HG02763 (cell line): ENCODE data around the gene CIZ1.

ENCODE experiments used
- ATAC-seq: cut with Tn5 transposase; IDR thresholded peaks from one replicate; pipeline ENCODE4 v1.9.1; 2021; ENCODE audit warnings: mild to moderate bottlenecking, moderate library complexity; ENCODE audit not compliant: unreplicated experiment

CIZ1 gene

DNA sequence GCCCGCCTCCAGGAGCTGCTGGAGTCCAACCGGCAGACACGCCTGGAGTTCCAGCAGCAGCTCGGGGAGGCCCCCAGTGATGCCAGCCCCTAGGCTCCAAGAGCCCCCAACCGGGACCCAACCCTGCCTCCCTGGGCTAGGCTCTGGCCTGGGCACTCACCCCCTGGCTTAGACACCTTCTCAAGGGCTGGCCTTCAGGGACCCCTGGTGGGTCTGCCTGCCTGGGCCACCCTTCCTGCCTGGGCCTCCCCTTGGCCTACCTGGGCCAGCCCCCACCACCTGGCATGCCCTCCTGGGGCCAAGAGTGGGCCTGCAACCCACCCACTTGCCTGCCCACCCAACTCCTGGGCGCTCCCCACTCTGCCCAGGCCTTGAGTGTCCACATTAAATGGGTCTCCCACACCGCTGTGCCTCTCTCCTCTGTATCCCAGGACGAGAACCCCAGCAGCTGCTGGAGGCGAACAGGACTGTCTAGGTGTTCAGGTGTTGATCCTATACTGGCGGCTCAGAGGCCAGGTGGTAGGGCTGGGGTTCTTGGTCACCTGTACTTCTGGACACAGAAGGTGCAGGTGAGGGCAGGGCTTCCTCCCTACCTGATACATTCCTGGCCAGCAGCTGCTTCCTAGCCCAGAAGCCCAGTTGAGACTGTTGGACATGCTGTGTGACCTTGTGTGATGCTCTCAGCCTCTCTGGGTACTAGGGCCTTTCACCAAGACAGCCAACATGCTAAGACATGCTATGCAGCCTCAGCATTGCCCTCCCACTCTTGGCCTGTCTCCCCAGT is 27.7 kb downstream of the CIZ1 start:
- ATAC-seq: no peak

DNA sequence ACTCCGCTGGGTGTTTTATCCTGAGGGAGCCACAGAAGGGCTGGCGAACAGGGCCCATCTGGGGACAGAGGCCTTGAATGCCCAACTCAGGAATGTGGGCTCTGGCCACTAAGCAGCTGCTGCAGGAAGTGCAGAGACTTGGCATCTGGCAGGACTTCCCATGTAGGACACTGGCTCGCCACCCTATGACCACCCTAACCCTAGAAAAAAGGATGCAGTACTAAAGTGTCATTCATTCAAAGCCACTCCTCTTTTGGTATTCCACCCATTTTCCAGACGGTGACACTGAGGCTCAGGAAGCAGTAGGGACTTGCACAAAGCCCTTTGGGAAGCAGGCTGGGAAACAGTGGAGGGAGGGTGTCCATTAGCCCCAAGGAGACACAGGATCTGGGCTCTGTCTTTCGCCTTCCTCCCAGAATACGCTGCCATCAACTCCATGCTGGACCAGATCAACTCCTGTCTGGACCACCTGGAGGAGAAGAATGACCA is 28.3 kb downstream of the CIZ1 start:
- ATAC-seq: no peak

DNA sequence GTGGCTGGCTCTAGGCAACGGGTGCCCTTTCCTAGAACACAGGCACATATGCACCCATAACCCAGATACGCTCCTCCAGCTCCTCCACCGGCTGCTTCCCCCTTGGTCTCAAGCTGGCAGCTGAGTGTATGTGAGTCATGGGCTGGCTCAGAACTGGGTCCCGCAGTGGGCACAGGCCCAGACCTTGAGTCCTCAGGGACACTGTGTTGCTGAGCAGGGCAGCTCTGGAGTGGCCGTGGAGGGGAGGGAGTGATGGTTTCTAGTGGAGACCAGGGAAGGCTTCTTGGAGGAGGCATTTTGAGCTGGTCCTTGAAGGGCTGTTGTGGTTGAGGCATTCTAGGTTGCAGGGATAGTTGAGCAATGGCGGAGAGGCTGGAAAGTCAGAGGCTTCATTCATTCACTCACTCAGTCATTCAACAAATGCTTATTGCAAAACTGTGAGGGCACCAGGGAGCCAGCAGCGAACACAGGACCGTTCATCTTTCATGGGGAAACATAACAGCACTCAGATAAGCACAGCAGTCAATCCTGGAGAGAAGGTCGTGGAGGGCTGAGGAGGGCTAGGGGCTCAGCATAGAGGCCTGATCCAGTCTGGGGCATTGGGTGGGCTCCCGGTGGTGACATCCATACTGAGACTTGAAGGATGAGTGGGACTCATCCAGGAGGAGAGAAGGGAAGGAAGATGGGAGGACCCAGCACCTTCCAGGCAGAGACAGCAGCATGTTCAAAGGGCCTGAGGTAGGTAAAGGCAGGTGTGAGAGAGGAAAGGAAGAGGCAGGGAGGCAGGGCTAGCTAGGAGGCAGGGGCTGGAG is 29.0 kb downstream of the CIZ1 start:
- ATAC-seq: no peak

DNA sequence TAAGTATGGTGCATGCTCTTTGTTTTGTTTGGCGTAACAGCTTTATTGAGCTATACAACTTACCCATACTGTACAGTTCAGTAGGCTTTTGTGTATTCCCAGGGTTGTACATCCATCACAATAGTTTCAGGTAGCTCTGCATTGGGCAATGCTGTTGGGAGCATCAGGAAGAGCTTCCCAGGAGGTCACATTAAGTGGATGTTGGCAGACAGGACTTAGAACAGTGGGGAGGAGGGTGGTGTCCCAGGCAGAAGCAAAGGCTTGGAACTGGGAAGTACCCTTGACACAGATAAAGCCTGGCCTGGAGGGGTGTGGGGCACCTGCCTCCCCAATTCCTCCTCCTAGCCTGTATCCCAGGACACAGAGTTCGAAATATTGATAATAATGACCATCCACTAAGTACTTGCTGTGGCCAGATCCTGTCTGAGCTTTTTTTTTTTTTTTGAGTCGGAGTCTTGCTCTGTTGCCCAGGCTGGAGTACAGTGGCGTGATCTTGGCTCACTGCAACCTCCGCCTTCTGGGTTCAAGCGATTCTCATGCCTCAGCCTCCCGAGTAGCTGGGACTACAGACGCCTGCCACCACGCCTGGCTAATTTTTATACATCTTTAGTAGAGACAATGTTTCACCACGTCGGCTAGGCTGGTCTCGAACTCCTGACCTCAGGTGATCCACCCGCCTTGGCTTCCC is 30.0 kb downstream of the CIZ1 start:
- ATAC-seq: no peak

DNA sequence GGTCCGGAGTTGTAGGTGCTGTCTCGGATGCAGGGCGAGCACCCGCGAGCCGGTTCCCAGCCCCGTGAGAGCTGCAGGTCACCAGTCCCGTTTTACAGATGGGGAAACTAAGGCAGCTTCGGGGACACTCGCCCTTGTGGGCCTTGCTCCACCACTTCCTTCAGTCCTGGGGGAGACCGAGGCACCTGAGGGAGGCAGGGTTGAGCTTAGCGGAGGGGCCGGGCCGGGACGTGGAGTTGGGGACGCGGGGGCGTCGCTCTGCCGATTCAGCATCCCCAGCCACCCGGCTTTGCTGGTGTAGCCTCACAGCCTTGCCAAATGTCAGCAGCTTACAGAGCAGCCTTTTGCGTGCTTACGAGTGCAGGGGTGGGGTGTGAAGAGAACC is 30.8 kb downstream of the CIZ1 start:
- no peak for ATAC-seq

DNA sequence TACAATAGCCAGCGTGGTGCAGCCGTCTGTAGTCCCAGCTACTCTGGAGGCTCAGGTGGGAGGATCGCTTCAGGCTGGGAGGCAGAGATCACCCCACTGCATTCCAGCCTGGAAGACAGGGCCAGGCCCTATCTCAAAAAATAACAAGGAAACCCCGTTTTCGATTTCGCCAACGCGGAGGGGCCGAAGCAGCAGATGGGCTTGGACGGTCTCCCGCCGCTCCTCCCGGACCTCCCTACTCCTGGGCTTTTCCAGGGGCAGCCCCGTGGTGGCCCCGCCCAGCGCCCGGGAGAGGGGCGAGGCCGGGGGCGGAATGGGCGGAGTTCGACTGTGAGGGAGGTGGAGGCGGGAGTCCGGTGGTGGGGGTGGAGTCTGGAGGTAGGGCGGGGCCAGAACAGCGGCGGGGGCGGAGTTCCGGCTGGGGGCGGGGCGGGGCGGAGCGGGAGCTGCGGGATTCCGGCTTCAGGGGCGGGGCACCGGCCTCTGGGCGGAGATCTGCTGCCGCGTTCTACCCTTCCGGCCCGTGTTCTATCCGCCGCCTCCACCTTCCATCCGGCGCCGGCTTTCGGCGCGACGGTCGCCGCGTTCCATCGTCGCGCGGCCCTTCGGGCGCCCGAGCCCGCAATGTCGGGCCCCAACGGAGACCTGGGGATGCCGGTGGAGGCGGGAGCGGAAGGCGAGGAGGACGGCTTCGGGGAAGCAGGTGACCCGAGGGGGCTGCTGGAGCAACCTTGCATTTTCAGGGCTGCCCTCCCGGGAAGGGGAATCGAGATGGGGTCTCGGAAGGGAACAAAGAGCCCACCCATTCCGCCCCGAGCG is 31.4 kb downstream of the CIZ1 start, which contains the start of gene BBLN:
Gene BBLN (plus strand): TSS at position 482 of the 819 bp plus-strand sequence. CDS start 143 bp downstream, at position 625.
- ATAC-seq: peak; percentile 79

DNA sequence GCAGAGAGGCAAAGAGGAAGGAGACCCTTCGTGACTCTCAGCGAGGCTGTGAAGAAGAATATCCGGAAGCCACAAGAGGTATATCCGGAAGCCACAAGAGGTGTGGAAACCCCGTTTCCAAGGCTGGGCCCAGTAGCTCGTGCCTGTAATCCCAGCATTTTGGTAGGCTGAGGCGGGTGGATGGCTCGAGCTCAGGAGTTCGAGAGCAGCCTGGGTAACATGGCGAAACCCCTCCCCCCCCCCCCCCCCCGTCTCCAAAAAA is 31.9 kb downstream of the CIZ1 start:
- ATAC-seq: no peak

DNA sequence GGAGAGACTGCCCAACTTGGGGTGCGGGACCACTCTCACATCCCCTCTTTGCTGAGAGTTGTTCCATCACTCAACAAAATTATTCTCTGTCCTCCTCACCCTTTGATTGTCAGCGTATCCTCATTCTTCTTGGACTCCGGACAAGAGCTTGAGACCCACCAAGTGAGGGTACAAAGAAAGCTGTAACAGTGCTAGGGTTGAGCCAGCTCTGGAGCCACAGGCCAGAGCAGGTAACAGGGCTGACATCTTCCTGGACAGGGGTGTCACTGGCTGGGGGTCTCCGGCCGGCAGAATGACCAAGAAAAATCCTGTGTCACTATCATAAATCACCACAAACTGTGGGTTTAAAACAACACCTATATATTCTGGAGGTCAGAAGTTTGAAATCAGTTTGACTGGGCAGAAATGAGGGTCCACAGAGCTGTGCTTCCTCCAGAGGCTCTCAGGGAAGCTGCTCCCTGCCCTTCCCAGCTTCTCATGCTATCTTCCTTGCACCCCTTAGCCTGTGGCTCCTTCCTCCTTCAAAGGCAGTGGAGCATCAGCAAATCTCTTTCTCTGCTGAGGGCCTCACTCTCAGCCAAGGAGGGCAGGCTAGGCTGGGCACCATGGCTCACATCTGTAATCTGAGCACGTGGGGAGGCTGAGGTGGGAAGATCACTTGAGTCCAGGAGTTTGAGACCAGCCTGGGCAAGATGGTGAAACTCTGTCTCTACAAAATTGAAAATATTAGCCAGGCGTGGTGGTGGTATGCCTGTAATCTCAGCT is 35.5 kb downstream of the CIZ1 start:
- no peak for ATAC-seq

DNA sequence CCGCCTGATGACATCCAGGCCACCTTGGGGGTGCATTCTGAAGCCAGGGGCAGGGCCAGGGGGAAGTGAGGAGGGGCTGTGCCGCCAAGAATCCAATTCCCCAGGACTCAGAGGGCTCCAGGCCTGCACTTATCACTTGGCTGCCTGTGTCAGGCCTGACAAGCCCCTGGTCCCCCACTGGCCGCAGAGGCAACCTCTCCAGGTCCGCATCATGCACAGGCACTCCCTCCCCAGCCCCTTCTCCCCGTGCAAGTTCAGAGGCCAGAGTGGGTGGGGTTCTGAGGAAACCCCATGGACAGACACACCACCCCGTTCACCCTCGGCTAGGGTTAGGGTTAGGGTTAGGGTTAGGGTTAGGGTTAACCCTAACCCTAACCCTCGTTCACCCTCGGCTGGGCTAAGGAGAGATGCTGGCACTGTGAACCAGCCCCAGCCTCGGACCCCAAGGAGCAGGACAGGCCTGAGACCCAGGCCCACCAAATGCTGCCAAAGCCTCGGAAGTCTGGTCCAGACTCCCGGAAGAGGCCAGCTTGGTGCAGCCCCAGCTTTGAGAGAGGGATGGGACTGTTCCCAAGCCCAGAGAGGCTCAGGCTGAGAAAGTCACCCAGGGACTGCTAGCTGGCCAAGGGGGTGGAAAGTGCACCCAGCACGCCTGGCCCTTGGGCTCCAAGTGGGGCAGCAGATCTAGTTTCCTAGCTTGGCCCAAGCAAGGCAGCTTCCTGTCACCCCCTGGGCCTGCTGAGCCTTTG is 37.3 kb downstream of the CIZ1 start:
- ATAC-seq: no peak

DNA sequence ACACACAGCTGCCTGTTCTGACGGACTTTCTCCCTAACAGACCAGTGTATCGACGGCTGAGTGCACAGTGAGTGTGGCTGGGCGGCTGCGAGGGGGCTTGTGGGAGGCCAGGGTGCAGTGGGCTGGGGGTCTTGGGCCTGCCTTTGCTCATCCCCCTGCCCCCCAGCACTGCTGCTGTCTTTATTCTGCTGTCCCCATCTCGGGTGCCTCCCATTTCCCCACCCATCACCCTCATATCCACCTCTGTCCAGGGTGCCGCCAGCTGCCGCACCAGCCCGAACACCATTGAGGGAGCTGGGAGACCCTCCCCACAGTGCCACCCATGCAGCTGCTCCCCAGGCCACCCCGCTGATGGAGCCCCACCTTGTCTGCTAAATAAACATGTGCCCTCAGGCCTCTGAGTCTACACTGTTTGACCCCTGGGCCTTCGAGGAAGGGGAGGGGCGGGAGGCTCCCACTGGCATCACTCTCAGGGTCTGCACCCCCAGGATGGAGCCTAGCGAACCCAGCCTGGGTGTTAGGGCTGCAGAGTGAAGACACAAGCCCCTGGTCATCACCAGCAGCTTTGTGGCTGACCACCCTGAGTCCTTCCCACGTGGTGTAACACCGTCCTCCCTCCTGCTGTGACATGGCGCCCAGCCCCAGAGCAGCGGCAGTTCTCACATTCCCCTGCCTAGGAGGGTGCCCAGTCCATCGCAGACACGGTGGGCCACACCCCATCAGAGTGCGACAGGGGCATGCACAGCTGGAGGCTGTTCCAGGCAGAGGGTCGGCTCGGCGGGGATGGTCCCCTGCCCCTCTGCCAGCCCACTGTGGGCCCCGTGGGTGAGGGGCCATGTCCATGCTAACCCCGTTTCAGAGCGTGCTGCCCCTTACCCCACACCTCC is 38.1 kb downstream of the CIZ1 start:
- no peak for ATAC-seq

DNA sequence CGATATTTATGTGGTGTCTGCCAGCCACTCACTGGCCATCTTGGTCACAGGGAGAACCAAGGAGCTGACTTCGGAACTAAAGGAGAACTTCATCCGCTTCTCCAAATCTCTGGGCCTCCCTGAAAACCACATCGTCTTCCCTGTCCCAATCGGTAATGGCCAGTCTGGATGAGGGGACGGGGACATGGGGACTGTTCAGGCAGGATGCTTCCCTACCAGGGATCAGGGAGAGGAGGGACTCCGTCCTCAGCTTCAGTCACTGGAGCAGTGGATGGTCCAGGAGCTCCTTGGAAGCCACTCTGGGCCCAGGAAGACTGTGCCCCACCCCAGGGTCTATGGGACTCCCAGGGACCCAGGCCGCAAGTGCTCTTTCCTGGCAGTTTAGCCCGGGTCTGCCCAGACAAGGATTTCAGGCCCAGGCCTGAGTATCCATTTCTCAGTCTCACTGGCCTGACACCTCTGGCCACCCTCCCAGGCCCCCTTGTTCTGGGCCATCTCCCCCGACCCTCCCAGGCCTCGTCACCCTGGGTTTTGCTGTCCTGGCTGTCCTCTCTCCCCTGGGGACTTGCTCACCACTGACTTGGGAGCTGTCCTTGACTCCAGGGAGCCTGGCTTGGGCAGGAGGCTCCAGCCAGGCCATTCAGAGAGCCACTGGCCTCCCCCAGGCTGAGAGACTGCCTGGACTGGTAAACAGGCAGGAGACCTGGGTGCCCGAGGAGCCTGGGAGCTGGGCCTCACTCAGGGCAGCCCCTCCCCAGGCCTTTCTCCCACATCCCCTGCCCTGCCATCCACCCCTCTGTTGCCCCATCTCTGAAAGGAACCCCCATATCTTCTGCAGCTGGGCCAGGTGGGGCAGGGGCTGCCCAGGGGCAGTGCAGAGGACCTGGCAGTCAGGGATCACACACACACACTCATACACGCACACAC is 39.0 kb downstream of the CIZ1 start:
- no peak for ATAC-seq

DNA sequence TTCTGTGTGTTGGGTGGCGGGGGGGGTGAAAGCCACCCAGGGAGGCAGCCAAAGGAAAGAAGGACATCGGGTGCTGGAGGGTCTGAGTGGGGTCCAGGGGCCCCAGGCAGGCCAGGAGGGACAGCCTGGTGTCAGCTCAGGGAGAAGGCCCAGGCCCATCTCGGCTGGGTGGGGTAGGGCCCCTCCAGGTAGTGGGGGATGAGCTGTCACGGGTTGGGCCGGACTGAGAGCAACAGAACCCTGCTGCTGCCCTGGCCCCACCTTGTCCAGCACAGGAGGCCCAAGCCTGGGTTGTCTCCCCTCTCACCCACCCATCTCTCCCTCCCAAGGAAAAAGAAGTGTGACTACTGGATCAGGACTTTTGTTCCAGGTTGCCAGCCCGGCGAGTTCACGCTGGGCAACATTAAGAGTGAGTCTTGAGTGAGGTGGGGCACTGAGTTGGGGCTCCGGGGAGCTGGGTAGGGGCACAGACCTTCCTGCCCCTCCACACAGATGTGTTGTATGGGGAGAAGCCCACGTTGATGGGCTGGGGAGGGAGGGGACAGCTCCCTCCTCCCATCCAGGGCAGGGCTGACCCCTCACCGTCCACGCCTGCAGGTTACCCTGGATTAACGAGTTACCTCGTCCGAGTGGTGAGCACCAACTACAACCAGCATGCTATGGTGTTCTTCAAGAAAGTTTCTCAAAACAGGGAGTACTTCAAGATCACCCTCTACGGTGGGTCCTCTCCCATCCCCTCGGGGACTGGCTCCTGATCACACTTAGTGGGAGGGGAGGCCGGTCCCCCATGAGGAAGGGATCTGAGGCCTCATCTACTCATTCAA is 39.9 kb downstream of the CIZ1 start:
- no peak for ATAC-seq

DNA sequence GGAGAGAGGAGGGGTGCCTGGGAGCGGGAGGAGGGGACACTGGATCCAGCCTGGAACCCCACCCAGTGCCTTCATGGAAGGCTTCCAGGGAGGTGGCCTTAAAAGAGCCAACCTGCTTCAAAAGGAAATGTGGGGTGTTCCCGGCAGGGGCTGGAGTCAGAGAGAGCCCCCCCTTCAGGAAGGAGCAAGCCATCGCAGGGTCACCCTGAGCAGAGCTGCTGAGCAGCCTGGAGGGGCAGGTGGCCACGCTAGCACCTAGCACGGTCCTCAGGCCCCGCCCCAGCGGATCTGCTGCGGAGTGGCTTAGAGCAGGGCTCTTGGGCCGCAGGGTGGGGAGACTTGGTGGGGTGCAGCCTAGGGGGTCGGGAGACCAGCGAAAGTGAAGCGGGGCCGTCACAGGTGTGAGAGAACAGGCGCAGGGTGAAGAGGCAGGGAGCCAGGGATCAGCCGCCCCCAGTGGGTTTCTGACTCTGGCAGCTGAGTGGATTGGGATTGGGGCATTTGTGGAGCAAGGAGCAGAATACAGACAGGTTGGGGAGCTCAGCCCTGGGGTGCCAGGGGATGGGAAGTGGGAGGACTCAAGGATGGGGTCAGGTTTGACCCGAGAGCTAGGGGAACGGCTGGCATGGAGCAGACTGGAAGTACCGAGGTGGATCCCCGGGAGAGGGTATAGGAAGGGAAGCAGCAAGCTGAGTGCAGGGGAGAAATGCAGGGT is 40.6 kb downstream of the CIZ1 start:
- no peak for ATAC-seq

DNA sequence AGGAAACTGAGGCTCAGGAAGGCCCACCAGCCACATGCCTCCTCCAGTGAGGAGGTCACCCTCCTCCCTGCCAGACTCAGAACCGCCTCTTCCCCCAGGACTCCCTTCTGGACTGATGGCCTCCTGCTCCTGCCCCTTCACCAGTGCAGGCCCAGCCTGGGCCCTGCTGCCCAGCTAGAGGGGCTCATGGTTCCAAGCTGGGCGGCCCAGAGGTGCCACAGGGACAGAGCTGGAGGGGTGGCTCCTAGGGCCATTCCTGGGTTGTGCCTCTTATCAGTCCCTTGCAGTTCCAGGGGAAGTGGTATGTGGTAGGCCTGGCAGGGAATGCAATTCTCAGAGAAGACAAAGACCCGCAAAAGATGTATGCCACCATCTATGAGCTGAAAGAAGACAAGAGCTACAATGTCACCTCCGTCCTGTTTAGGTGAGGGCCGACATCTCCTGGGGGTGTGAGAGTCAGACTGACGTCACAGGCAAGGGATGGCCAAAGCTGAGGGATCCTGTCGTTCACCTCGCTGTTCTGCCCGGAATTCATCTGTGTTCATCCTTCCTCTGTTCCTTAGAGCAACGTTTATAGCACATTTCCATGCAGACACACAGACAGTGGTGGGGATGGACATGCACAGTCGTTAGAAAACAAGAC is 41.3 kb downstream of the CIZ1 start:
- no peak for ATAC-seq

DNA sequence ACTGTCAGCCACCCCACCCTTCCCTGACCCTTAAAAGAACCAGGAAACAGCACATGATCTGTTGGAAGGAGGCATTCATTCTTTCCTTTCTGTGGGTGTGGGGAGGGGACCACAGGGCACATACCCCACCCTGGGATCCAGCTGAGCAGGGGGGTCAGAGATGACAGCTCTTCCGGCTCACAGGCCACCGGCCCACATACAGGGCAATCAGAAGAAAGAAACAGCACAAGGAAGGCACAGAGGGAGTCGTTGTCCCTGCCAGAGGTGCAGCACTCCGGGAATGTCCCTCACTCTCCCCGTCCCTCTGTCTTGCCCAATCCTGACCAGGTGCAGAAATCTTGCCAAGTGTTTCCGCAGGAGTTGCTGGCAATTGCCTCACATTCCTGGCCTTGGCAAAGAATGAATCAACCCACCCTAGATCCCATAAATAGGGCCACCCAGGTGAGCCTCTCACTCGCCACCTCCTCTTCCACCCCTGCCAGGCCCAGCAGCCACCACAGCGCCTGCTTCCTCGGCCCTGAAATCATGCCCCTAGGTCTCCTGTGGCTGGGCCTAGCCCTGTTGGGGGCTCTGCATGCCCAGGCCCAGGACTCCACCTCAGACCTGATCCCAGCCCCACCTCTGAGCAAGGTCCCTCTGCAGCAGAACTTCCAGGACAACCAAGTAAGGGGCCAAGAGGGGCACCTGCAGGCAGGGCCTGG is 42.2 kb downstream of the CIZ1 start, which contains the start of gene LCN2:
Gene LCN2 (plus strand): TSS at position 453 of the 701 bp plus-strand sequence. CDS start 73 bp downstream, at position 526.
- ATAC-seq: no peak
